Measurements from ENCODE around the gene FLT3LG. TPM values are rescaled to one million over a fixed set of nuclear protein-coding genes. Genes with fewer than 3 reads are reported as not detected.

The FLT3LG gene
- total and polyA plus RNA-seq, 2 of the 8 experiments (the other 6 are each of a cell fraction or from before 2014, with no cell fraction given): 1.6 to 3.2 TPM

GRCh38 chr19:49441960-49442350 lies 32.1 kb upstream of the FLT3LG start:
- H3K79me2 ChIP-seq (ENCODE audit: control insufficient read depth in 1 of 2, insufficient read depth in 2 of 2, low read length in 2 of 2): no peaks in the 10 kb centered on the region
- FAIRE-seq: no peak

More at GRCh38 chr19:49441960-49442350, 32.1 kb upstream of the FLT3LG start:
- no peak overlapping the region for H2BK120ac ChIP-seq (replicated peaks; ENCODE audit: low read depth, low read length)
- ChIA-PET CTCF (ENCODE audit: partially characterized antibody) (interaction anchor here (0.9 to 7.9 kb wide), 9 partner anchors 9 to 75 kb away, joined by 3 to 88 read pairs (median 7); partner anchors contain the start of genes GFY and PIH1D1), POLR2A (ENCODE audit: partially characterized antibody) (interaction anchor here (1.0 to 4.1 kb wide), 7 partner anchors 10 to 235 kb away, joined by 3 to 13 read pairs (median 3); partner anchors contain the start of genes ALDH16A1, PIH1D1 and PRMT1)
- no peak overlapping the region for H3K23ac ChIP-seq (ENCODE audit: insufficient read length)
- H2AK5ac ChIP-seq (ENCODE audit: low read depth, low read length): no peak overlapping the region
- 21% methylated on average over 14 of the region's 14 CpGs; no CpG with 5 or more reads in 1 of the 2 experiments for WGBS, 2 experiments (ENCODE audit: extremely low coverage in 1 of 2, insufficient coverage in 1 of 2, insufficient read length in 1 of 2, insufficient replicate concordance in 2 of 2, low coverage in 1 of 2, low lambda C conversion rate in 2 of 2, missing lambda C conversion rate in 1 of 2)
- peak overlapping the region; percentile 36 to 57 (median 44); a peak in 6 of 8 replicates for H3K4me3 ChIP-seq (ENCODE audit: extremely low read depth in 1 of 4, insufficient read depth in 2 of 4, low read depth in 3 of 4, low read length in 4 of 4)
- no peak overlapping the region for H2BK15ac ChIP-seq (ENCODE audit: low read length)
- no peak overlapping the region for H2BK5ac ChIP-seq (ENCODE audit: low read depth, low read length)
- peaks cover 5 to 8% (median 6%) of the 10 kb centered on the region in 4 experiments; a peak in 6 of 8 replicates for H3K36me3 ChIP-seq (ENCODE audit: control insufficient read depth in 2 of 4, insufficient read depth in 4 of 4, low read length in 3 of 4)
- peaks cover 18% of the 10 kb centered on the region; the same call in 1 of the 2 replicates for H3K23me2 ChIP-seq (ENCODE audit: low read depth, low read length)
- H4K20me1 ChIP-seq (replicated peaks in 1 of 2; ENCODE audit: control insufficient read depth in 1 of 2, insufficient read depth in 2 of 2, low read length in 2 of 2): peaks cover 3% of the 10 kb centered on the region in 2 experiments
- DNase-seq (ENCODE audit: low read depth in 1 of 2, low spot score in 2 of 2): no peak
- no peak overlapping the region for H4K5ac ChIP-seq (ENCODE audit: insufficient read length, low read depth, low read length)
- H3K18ac ChIP-seq (ENCODE audit: extremely low read depth, low read length): peak overlapping the region; percentile 3; the same call in 1 of the 2 replicates
- no peak overlapping the region for H3K27ac ChIP-seq (ENCODE audit: low read depth, low read length)
- no peak overlapping the region for H3K4ac ChIP-seq (replicated peaks; ENCODE audit: insufficient read length, low read depth, low read length)
- H3K4me1 ChIP-seq (replicated peaks in 1 of 4; ENCODE audit: control insufficient read depth in 3 of 4, insufficient read depth in 4 of 4, low read length in 3 of 4): peaks cover 0 to 5% (median 3%) of the 10 kb centered on the region in 4 experiments; a peak in 3 of 7 replicates
- H2AFZ ChIP-seq (ENCODE audit: low read length): no peak overlapping the region
- peaks cover 21 to 41% (median 39%) of the 10 kb centered on the region in 4 experiments for H3K27me3 ChIP-seq (replicated peaks in 1 of 4; ENCODE audit: control insufficient read depth in 3 of 4, extremely low read depth in 1 of 4, insufficient read depth in 3 of 4, low read length in 3 of 4)
- no peak overlapping the region for H4K8ac ChIP-seq (ENCODE audit: extremely low read depth, insufficient read depth, low read length)
- no peak overlapping the region for H3K56ac ChIP-seq (replicated peaks; ENCODE audit: insufficient read length, low read depth, low read length)
- no peak overlapping the region for H3K14ac ChIP-seq (ENCODE audit: insufficient read length)
- 0 out of 2 replicates have a peak overlapping the region, but pooled peaks have one; percentile 5 for H2BK12ac ChIP-seq (ENCODE audit: low read depth, low read length)
- no peak overlapping the region for H2BK20ac ChIP-seq (ENCODE audit: low read length)
- peak overlapping the region; percentile 53 to 73 for H3K4me2 ChIP-seq (ENCODE audit: insufficient read depth in 1 of 2, low read depth in 2 of 2, low read length in 2 of 2)
- H3K9me3 ChIP-seq (ENCODE audit: insufficient read depth in 2 of 2, low read depth in 1 of 2, low read length in 1 of 2): no peaks in the 10 kb centered on the region
- TF ChIP-seq FOSL1 (IDR thresholded peaks at IDR 0.05; ENCODE audit: insufficient read depth, low read depth, low read length): no peak
- TF ChIP-seq POU5F1 (IDR thresholded peaks at IDR 0.05; ENCODE audit: low read depth, low read length): no peak
- TF ChIP-seq TAF1 (IDR thresholded peaks at IDR 0.05; ENCODE audit: low read depth, low read length): no peak
- no peak for TF ChIP-seq JUND (IDR thresholded peaks at IDR 0.05; ENCODE audit: low read length)
- no peak for TF ChIP-seq CREB1 (IDR thresholded peaks at IDR 0.05)
- no peak for TF ChIP-seq CBX5 (IDR thresholded peaks at IDR 0.05; ENCODE audit: low read depth, low read length)
- peak; percentile 43 for TF ChIP-seq KDM4A (IDR thresholded peaks at IDR 0.05; ENCODE audit: low read depth, low read length, severe bottlenecking)
- TF ChIP-seq ASH2L (IDR thresholded peaks at IDR 0.05; ENCODE audit: low read length): peak; percentile 43
- no peak overlapping the region for H4K91ac ChIP-seq (replicated peaks; ENCODE audit: insufficient read length, low read length)
- H3K9ac ChIP-seq (replicated peaks in 1 of 4; ENCODE audit: extremely low read depth in 1 of 4, low read depth in 3 of 4, low read length in 3 of 4): no peak overlapping the region
- no peaks in the 10 kb centered on the region for H3K79me1 ChIP-seq (ENCODE audit: low read depth, low read length)

All from H1 (cell line).